Uterus (tissue), 2 donors: Measurements from ENCODE around the gene FAR2.

Experiments
- CTCF ChIP-seq, 4 experiments: fragments of 200-600 bp in 2 of 4; fragments of 450-650 bp in 2 of 4; sonication (generic) in 2 of 4; IDR thresholded peaks; one replicate each; pipeline ENCODE4 v1.5.1; 2016 to 2019; ENCODE audit warnings: antibody characterized with exemption in 4 of 4, mild to moderate bottlenecking in 2 of 4, moderate library complexity in 1 of 4
- POLR2A ChIP-seq, 2 donors: fragments of 450-650 bp; IDR thresholded peaks; one replicate each; pipeline ENCODE4 v1.6.1; 2016; ENCODE audit warnings: antibody characterized with exemption in 2 of 2, mild to moderate bottlenecking in 1 of 2, moderate library complexity in 1 of 2

- no peak for TF ChIP-seq CTCF (IDR thresholded peaks at IDR 0.05)
- TF ChIP-seq POLR2A (IDR thresholded peaks at IDR 0.05), result no peak
These were observed 15.7 kb downstream of the FAR2 start for GRCh38 chr12:29164477-29165393.
